Endothelial cell of umbilical vein (primary cell): ENCODE data around the gene SART1. TPM values are rescaled to one million over a fixed set of nuclear protein-coding genes. Genes with fewer than 3 reads are reported as not detected.

Experiments used
- BruUV-seq: library from RNA; stranded (reverse); fragments of 400-500 nt; replicated peaks from 2 replicates; lab custom pipeline; 2021; lab: Mats Ljungman, UMichigan
- CTCF ChIA-PET: fragments of 300-600, 350-600 bp; sonication (Branson Sonifier 250); formaldehyde crosslinking; loops from one replicate; lab custom pipeline; 2021; ENCODE audit warnings: antibody characterized with exemption, inconsistent platforms; lab: Charles Lee
- POLR2A ChIA-PET: fragments of 300-600, 350-600 bp; sonication (Branson Sonifier 250); formaldehyde crosslinking; loops from one replicate; lab custom pipeline; 2021; ENCODE audit warnings: antibody characterized with exemption, inconsistent platforms; lab: Charles Lee
- DNase-seq: peaks from one replicate; pipeline ENCODE4 v3.0.0-alpha.2; 2011; ENCODE audit warnings: low read depth, low spot score
- FAIRE-seq: peaks from 2 replicates; lab custom pipeline; 2011; peaks lifted over from hg19 to GRCh38; lab: Jason Lieb, UNC
- H2AFZ ChIP-seq: 2 replicates; pipeline ENCODE4 v1.6.0; 2012; ENCODE audit warnings: low read depth, low read length, control low read depth, inconsistent platforms
- H3K27ac ChIP-seq: 2 replicates; pipeline ENCODE4 v1.5.1; 2011; ENCODE audit warnings: low read depth, mild to moderate bottlenecking, control low read depth, low read length, moderate library complexity; ENCODE audit not compliant: insufficient read depth
- H3K27me3 ChIP-seq, 2 experiments: 2 replicates each; pipeline versions ENCODE4 v1.6.0 to v1.6.1; 2011; ENCODE audit warnings: low read length in 2 of 2, mixed read lengths in 1 of 2; ENCODE audit not compliant: control insufficient read depth in 2 of 2, insufficient read depth in 2 of 2
- H3K36me3 ChIP-seq, 2 experiments: 2 replicates in 1 of 2; 3 replicates in 1 of 2; pipeline ENCODE4 v1.5.1; 2011; ENCODE audit warnings: low read length in 2 of 2, mild to moderate bottlenecking in 1 of 2, moderate library complexity in 1 of 2; ENCODE audit not compliant: control insufficient read depth in 2 of 2, insufficient read depth in 2 of 2; ENCODE audit errors: extremely low read depth in 1 of 2
- H3K4me1 ChIP-seq: 3 replicates; pipeline ENCODE4 v1.5.1; 2011; ENCODE audit warnings: mild to moderate bottlenecking, low read length; ENCODE audit not compliant: control insufficient read depth, insufficient read depth; ENCODE audit errors: extremely low read depth
- H3K4me2 ChIP-seq: 2 replicates; pipeline ENCODE4 v1.6.1; 2011; ENCODE audit warnings: low read length, control low read depth, mixed read lengths; ENCODE audit not compliant: insufficient read depth
- H3K4me3 ChIP-seq, 3 experiments: fragments of 200-600 bp in 1 of 3; sonication (generic), shearing (Covaris generic) in 1 of 3; replicated peaks in 1 of 3; 2 replicates each; pipeline ENCODE4 v1.5.1; 2011 to 2016; ENCODE audit warnings: control low read depth in 3 of 3, low read length in 3 of 3, mild to moderate bottlenecking in 2 of 3, inconsistent platforms in 1 of 3, low read depth in 1 of 3, moderate library complexity in 1 of 3; ENCODE audit not compliant: insufficient read depth in 1 of 3
- H3K79me2 ChIP-seq: 2 replicates; pipeline ENCODE4 v1.6.0; 2012; ENCODE audit warnings: low read length, inconsistent platforms; ENCODE audit not compliant: control insufficient read depth, insufficient read depth
- H3K9ac ChIP-seq: replicated peaks from 2 replicates; pipeline ENCODE3; 2011; ENCODE audit warnings: low read length, control low read depth; ENCODE audit not compliant: insufficient read depth; ENCODE audit errors: extremely low read depth
- H3K9me1 ChIP-seq: replicated peaks from 3 replicates; pipeline ENCODE4 v1.6.0; 2011; ENCODE audit warnings: mild to moderate bottlenecking, low read length; ENCODE audit not compliant: control insufficient read depth, insufficient read depth; ENCODE audit errors: extremely low read depth
- H3K9me3 ChIP-seq: replicated peaks from 2 replicates; pipeline ENCODE4 v1.5.1; 2012; ENCODE audit warnings: low read length, inconsistent platforms; ENCODE audit not compliant: control insufficient read depth, insufficient read depth
- H4K20me1 ChIP-seq: replicated peaks from 2 replicates; pipeline ENCODE3; 2011; ENCODE audit warnings: mild to moderate bottlenecking, low read length; ENCODE audit not compliant: control insufficient read depth, insufficient read depth; ENCODE audit errors: extremely low read depth
- CTCF ChIP-seq, 2 donors: IDR thresholded peaks; 1 replicate in 1 of 2; 2 replicates in 1 of 2; pipeline ENCODE4 v1.5.1; 2011; ENCODE audit warnings: low read length in 2 of 2, mild to moderate bottlenecking in 2 of 2, moderate library complexity in 2 of 2, control low read depth in 1 of 2, inconsistent platforms in 1 of 2, low read depth in 1 of 2; ENCODE audit not compliant: insufficient read depth in 1 of 2; ENCODE audit errors: extremely low read depth in 1 of 2
- FOS ChIP-seq: IDR thresholded peaks from 2 replicates; pipeline ENCODE4 v1.6.1; 2011; ENCODE audit warnings: mild to moderate bottlenecking, low read length, moderate library complexity, borderline replicate concordance; ENCODE audit not compliant: insufficient read depth
- GATA2 ChIP-seq: IDR thresholded peaks from 2 replicates; pipeline ENCODE4 v1.7.0; 2011; ENCODE audit warnings: low read depth, mild to moderate bottlenecking, moderate library complexity, mixed read lengths, low read length; ENCODE audit not compliant: insufficient read length, insufficient read depth
- JUN ChIP-seq: IDR thresholded peaks from 2 replicates; pipeline ENCODE4 v1.6.1; 2011; ENCODE audit warnings: borderline replicate concordance, low read depth; ENCODE audit not compliant: insufficient read length, insufficient read depth
- MAX ChIP-seq: IDR thresholded peaks from 2 replicates; pipeline ENCODE4 v1.6.1; 2011; ENCODE audit not compliant: insufficient read depth, insufficient read length
- MYC ChIP-seq: IDR thresholded peaks from one replicate; pipeline ENCODE4 v1.6.1; 2011; ENCODE audit warnings: mild to moderate bottlenecking, low read depth, low read length
- POLR2A ChIP-seq: IDR thresholded peaks from 2 replicates; pipeline ENCODE4 v1.6.1; 2012; ENCODE audit warnings: low read depth, mild to moderate bottlenecking, control low read depth, low read length
- POLR2AphosphoS5 ChIP-seq: IDR thresholded peaks from 2 replicates; pipeline ENCODE4 v1.6.1; 2012; ENCODE audit warnings: low read depth, mild to moderate bottlenecking, control low read depth, low read length, moderate library complexity; ENCODE audit not compliant: insufficient read depth
- dilution Hi-C: fragments of 300-500 bp; cut with MboI; formaldehyde crosslinking; loops from one replicate; pipeline ENCODE4 v1.15.0; 2019; ENCODE audit warnings: low sequenced_read_pairs; ENCODE audit not compliant: extremely low pct_ligation_motif_present
- intact Hi-C: fragments of 100-400 bp; cut with micrococcal nuclease; formaldehyde crosslinking; loops from one replicate; pipeline ENCODE4 v1.10.0; 2022
- polyA plus RNA-seq, 4 experiments: library from polyadenylated mRNA; depleted of rRNA in 3 of 4; stranded (reverse) in 3 of 4; unstranded in 1 of 4; fragments of >200 nt; gene quantifications; 2 replicates each; pipeline versions ENCODE4 v1.2.1 to v1.2.3, GENCODE V29; 2011 to 2012; ENCODE audit warnings: missing spikeins in 1 of 4
- total RNA-seq: library from RNA; stranded (reverse); gene quantifications from 2 replicates; pipeline ENCODE4 v1.2.3, GENCODE V29; 2021

The SART1 gene
- total and polyA plus RNA-seq, 2 donors (not counting 3 experiments of a cell fraction or from before 2014, with no cell fraction given): 21.8 to 62.7 TPM

GRCh38 chr11:65915821-65916251 lies 45.7 kb upstream of the SART1 start:
- Histone ChIP-seq H3K27me3 (no peaks in the 10 kb centered on the region), H3K9me1 (no peaks in the 10 kb centered on the region), H3K4me2 (peak overlapping the region; percentile 69), H3K4me1 (peaks cover 71% of the 10 kb centered on the region), H3K79me2 (peaks cover 37% of the 10 kb centered on the region), H3K27ac (peak overlapping the region; percentile 92), H3K36me3 (no peaks in the 10 kb centered on the region), H3K9ac (peak overlapping the region; percentile 71), H3K9me3 (no peaks in the 10 kb centered on the region), H2AFZ (no peak overlapping the region), H3K4me3 (peak overlapping the region in 1 of 3 experiments; percentile 5), H4K20me1 (no peaks in the 10 kb centered on the region)
- BruUV-seq: no TSS peak
- POLR2A ChIA-PET: interaction anchor here (1.1 to 2.0 kb wide), 4 partner anchors 17 to 26 kb away, joined by 4 to 28 read pairs (median 12); partner anchors contain the start of genes CCDC85B, FIBP and FOSL1
- dilution Hi-C loops (no loop called here), intact Hi-C loops (loop anchor here (1.0 to 5.0 kb wide), 3 partner anchors 16 to 136 kb away; partner anchors contain the start of genes FIBP, FOSL1 and SF3B2)
- CTCF ChIA-PET: interaction anchor here (0.7 to 4.9 kb wide), 11 partner anchors 8 to 136 kb away, joined by 3 to 73 read pairs (median 4); partner anchors contain the start of genes CCDC85B, FIBP and FOSL1
- TF ChIP-seq JUN (peak; percentile 97), CTCF (IDR thresholded peaks at IDR 0.05; ENCODE audit: extremely low read depth in 1 of 2, insufficient read depth in 1 of 2, low read depth in 1 of 2, low read length in 2 of 2) (no peak), POLR2AphosphoS5 (peak; percentile 99), POLR2A (peak; percentile 72), GATA2 (no peak), MAX (no peak), FOS (peak; percentile 100), MYC (peak; percentile 21)
- peak; percentile 100 for FAIRE-seq
- DNase-seq: peak; percentile 94
